Mucosa of descending colon (tissue), 3 donors: ENCODE results near the gene ASB13. TPM values are rescaled to one million over a fixed set of nuclear protein-coding genes. Genes with fewer than 3 reads are reported as not detected.
A peak's percentile ranks its signal among the peaks of the same experiment; 100 is the strongest.

ENCODE experiments used
- ATAC-seq: fragments of 200-7000 bp; cut with Tn5 transposase; one replicate; pipeline ENCODE4 v1.9.1; 2020; ENCODE audit warnings: mild to moderate bottlenecking, moderate library complexity
- DNase-seq, 3 donors: peaks; one replicate each; pipeline ENCODE4 v3.0.0-alpha.2; 2020
- H3K36me3 ChIP-seq: fragments of 200-600 bp; one replicate; pipeline ENCODE4 v1.8.0; 2021; ENCODE audit warnings: low read depth, mild to moderate bottlenecking
- H3K4me1 ChIP-seq: fragments of 200-600 bp; one replicate; pipeline ENCODE4 v1.8.0; 2021; ENCODE audit warnings: low read depth, mild to moderate bottlenecking
- H3K4me3 ChIP-seq: fragments of 200-600 bp; one replicate; pipeline ENCODE4 v1.8.0; 2021; ENCODE audit warnings: mild to moderate bottlenecking
- H3K9me3 ChIP-seq: fragments of 200-600 bp; one replicate; pipeline ENCODE4 v1.8.0; 2021; ENCODE audit warnings: mild to moderate bottlenecking
- CTCF ChIP-seq: fragments of 200-600 bp; IDR thresholded peaks from one replicate; pipeline ENCODE4 v1.8.0; 2022; ENCODE audit warnings: antibody characterized with exemption, mild to moderate bottlenecking
- intact Hi-C, 2 donors: fragments of 100-400 bp; cut with DNase I in 1 of 2; cut with micrococcal nuclease in 1 of 2; formaldehyde crosslinking; loops; one replicate each; pipeline versions ENCODE4 v1.11.0 to v1.11.1; 2022; cut with DNase I, micrococcal nuclease
- total RNA-seq, 3 donors: library from RNA; stranded (reverse); fragmentation: NEBNext Ultra II Directional in 2 of 3; extraction: Animal tissue kit (Norgen Biotek cat#: 25700) in 2 of 3; gene quantifications; one replicate each; pipeline versions ENCODE4 v1.2.1 to v1.2.4, GENCODE V29; 2021 to 2023
- donor health status: DM: no; HTN: no; CAD: no; lungs with moderate emphysema.
- donor health status: DM: no; HTN: no; CAD: no.
- donor health status: DM: no; HTN: yes; CAD: no.

The ASB13 gene
- total RNA-seq, 3 donors from 2014 or later = 34.6 to 76.1 (median 50.5) TPM

GRCh38 chr10:5650664-5651387 is 15.6 kb downstream of the ASB13 start:
- ATAC-seq (no peak), DNase-seq (no peak)
- H3K4me1 ChIP-seq = peaks cover 36% of the 10 kb centered on the region
- no peaks in the 10 kb centered on the region for H3K36me3 ChIP-seq
- TF ChIP-seq CTCF = no peak
- intact Hi-C loops = no loop called here
- no peaks in the 10 kb centered on the region for H3K9me3 ChIP-seq
- no peak overlapping the region for H3K4me3 ChIP-seq

GRCh38 chr10:5649746-5650145 is 16.6 kb downstream of the ASB13 start:
- Histone ChIP-seq H3K9me3 (no peaks in the 10 kb centered on the region), H3K36me3 (no peaks in the 10 kb centered on the region), H3K4me3 (no peak overlapping the region), H3K4me1 (peaks cover 42% of the 10 kb centered on the region)
- intact Hi-C loops = no loop called here
- ATAC-seq (no peak), DNase-seq (no peak)
- no peak for TF ChIP-seq CTCF

- Histone ChIP-seq H3K9me3 (no peaks in the 10 kb centered on the region), H3K36me3 (no peaks in the 10 kb centered on the region), H3K4me1 (peaks cover 36% of the 10 kb centered on the region), H3K4me3 (no peak overlapping the region)
- TF ChIP-seq CTCF = no peak
- DNase-seq (no peak), ATAC-seq (no peak)
- intact Hi-C loops = no loop called here
Observed at GRCh38 chr10:5648494-5649457, 17.6 kb downstream of the ASB13 start.

- Histone ChIP-seq H3K4me1 (peaks cover 28% of the 10 kb centered on the region), H3K4me3 (no peak overlapping the region), H3K9me3 (no peaks in the 10 kb centered on the region), H3K36me3 (no peaks in the 10 kb centered on the region)
- no peak for TF ChIP-seq CTCF
- ATAC-seq = no peak
- intact Hi-C loops = no loop called here
- DNase-seq = no peak
Observed at GRCh38 chr10:5647507-5648240, 18.7 kb downstream of the ASB13 start.

GRCh38 chr10:5645944-5646617 is 20.3 kb downstream of the ASB13 start:
- intact Hi-C loops = no loop called here
- H3K36me3 ChIP-seq = no peaks in the 10 kb centered on the region
- peak; percentile 4 for ATAC-seq

More at GRCh38 chr10:5645944-5646617, 20.3 kb downstream of the ASB13 start:
- DNase-seq = no peak
- no peak for TF ChIP-seq CTCF
- Histone ChIP-seq H3K9me3 (no peaks in the 10 kb centered on the region), H3K4me1 (peaks cover 23% of the 10 kb centered on the region), H3K4me3 (no peak overlapping the region)
